Left lung (tissue), 10 donors: ENCODE results near the gene GPR15LG. TPM values are rescaled to one million over a fixed set of nuclear protein-coding genes. Genes with fewer than 3 reads are reported as not detected.
A peak's percentile ranks its signal among the peaks of the same experiment; 100 is the strongest.
"Not testable (repeated sequence)": the region's sequence is repeated elsewhere in the genome, so short reads cannot be mapped to it uniquely, and the experiment has no call there.

Experiments
- ATAC-seq: fragments of 200-7000 bp; cut with Tn5 transposase; one replicate; pipeline ENCODE4 v1.9.1; 2020; ENCODE audit warnings: moderate library complexity
- DNase-seq, 4 donors: peaks; one replicate each; pipeline ENCODE4 v3.0.0-alpha.2; 2013 to 2020
- H3K27ac ChIP-seq, 2 donors: fragments of 200-600 bp; sonication (generic) in 1 of 2; one replicate each; pipeline versions ENCODE4 v1.5.0 to v1.8.0; 2020 to 2021
- H3K27me3 ChIP-seq, 2 donors: fragments of 200-600 bp; sonication (generic) in 1 of 2; one replicate each; pipeline versions ENCODE4 v1.5.0 to v1.8.0; 2020 to 2021
- H3K36me3 ChIP-seq, 2 donors: fragments of 200-600 bp; sonication (generic) in 1 of 2; one replicate each; pipeline versions ENCODE4 v1.5.0 to v1.8.0; 2020 to 2021
- H3K4me1 ChIP-seq, 2 donors: fragments of 200-600 bp; one replicate each; pipeline ENCODE4 v1.8.0; 2021
- H3K4me3 ChIP-seq, 2 donors: fragments of 200-600 bp; sonication (generic) in 1 of 2; one replicate each; pipeline versions ENCODE4 v1.5.0 to v1.8.0; 2020 to 2021; ENCODE audit warnings: mild to moderate bottlenecking in 1 of 2
- H3K9me3 ChIP-seq, 2 donors: fragments of 200-600 bp; sonication (generic) in 1 of 2; one replicate each; pipeline versions ENCODE4 v1.5.0 to v1.8.0; 2020 to 2021
- CTCF ChIP-seq, 2 donors: fragments of 200-600 bp; sonication (generic) in 1 of 2; IDR thresholded peaks; one replicate each; pipeline versions ENCODE4 v1.5.0 to v1.8.0; 2021; ENCODE audit warnings: antibody characterized with exemption in 2 of 2
- intact Hi-C, 2 donors: fragments of 100-400 bp; cut with DNase I; formaldehyde crosslinking; loops; one replicate each; pipeline versions ENCODE4 v1.11.2 to v1.14.2; 2022
- polyA plus RNA-seq, 6 donors: library from polyadenylated mRNA; unstranded; fragments of 120-200 nt; gene quantifications; one replicate each; pipeline ENCODE4 v1.2.1, GENCODE V29; 2013; ENCODE audit not compliant: insufficient read length in 6 of 6
- total RNA-seq, 2 donors: library from RNA; stranded (reverse); fragmentation: NEBNext Ultra II Directional; extraction: Animal tissue kit (Norgen Biotek cat#: 25700); gene quantifications; one replicate each; pipeline ENCODE4 v1.2.1, GENCODE V29; 2021
- donor health status: DM: no; HTN: yes; CAD: no.
- donor health status: DM: no; HTN: no; CAD: no.

The GPR15LG gene
- total and polyA plus RNA-seq, 8 donors = not detected

- Histone ChIP-seq H3K27ac (no peak overlapping the region), H3K27me3 (no peaks in the 10 kb centered on the region), H3K4me3 (no peak overlapping the region), H3K36me3 (no peaks in the 10 kb centered on the region), H3K9me3 (no peaks in the 10 kb centered on the region), H3K4me1 (no peaks in the 10 kb centered on the region)
- intact Hi-C loops = no loop called here
- ATAC-seq (no peak), DNase-seq (no peak)
- no peak for TF ChIP-seq CTCF (IDR thresholded peaks at IDR 0.05)
Measured at GRCh38 chr10:84178160-84178609, 4.6 kb downstream of the GPR15LG start.

GRCh38 chr10:84179059-84179710 is 5.6 kb downstream of the GPR15LG start:
- Histone ChIP-seq H3K4me1 (no peaks in the 10 kb centered on the region), H3K27ac (no peak overlapping the region), H3K36me3 (no peaks in the 10 kb centered on the region), H3K27me3 (no peaks in the 10 kb centered on the region), H3K4me3 (no peak overlapping the region), H3K9me3 (no peaks in the 10 kb centered on the region)
- no peak for DNase-seq
- no peak for TF ChIP-seq CTCF (IDR thresholded peaks at IDR 0.05)
- peak; percentile 58 for ATAC-seq
- intact Hi-C loops = no loop called here

GRCh38 chr10:84180386-84180785 is 6.8 kb downstream of the GPR15LG start:
- H3K4me1 ChIP-seq, H3K27ac ChIP-seq, DNase-seq, intact Hi-C loops, H3K9me3 ChIP-seq, ATAC-seq, H3K4me3 ChIP-seq, H3K27me3 ChIP-seq, H3K36me3 ChIP-seq: not testable (repeated sequence)

GRCh38 chr10:84181631-84182030 is 8.0 kb downstream of the GPR15LG start:
- Histone ChIP-seq H3K9me3 (no peaks in the 10 kb centered on the region), H3K4me1 (no peaks in the 10 kb centered on the region), H3K36me3 (no peaks in the 10 kb centered on the region), H3K27me3 (peaks cover 0 to 14% of the 10 kb centered on the region in 2 donors), H3K4me3 (no peak overlapping the region), H3K27ac (no peak overlapping the region)
- no peak for TF ChIP-seq CTCF (IDR thresholded peaks at IDR 0.05)
- DNase-seq (no peak), ATAC-seq (no peak)
- intact Hi-C loops = no loop called here

GRCh38 chr10:84184517-84184916 is 10.9 kb downstream of the GPR15LG start:
- DNase-seq (no peak), ATAC-seq (no peak)
- Histone ChIP-seq H3K9me3 (no peaks in the 10 kb centered on the region), H3K36me3 (no peaks in the 10 kb centered on the region), H3K27ac (no peak overlapping the region), H3K4me3 (no peak overlapping the region), H3K27me3 (peaks cover 0 to 14% of the 10 kb centered on the region in 2 donors), H3K4me1 (no peaks in the 10 kb centered on the region)
- no peak for TF ChIP-seq CTCF (IDR thresholded peaks at IDR 0.05)
- intact Hi-C loops = no loop called here
